ENCODE data around the gene USP36. TPM values are rescaled to one million over a fixed set of nuclear protein-coding genes. Genes with fewer than 3 reads are reported as not detected.
A peak's percentile ranks its signal among the peaks of the same experiment; 100 is the strongest.
"Not testable (repeated sequence)": the region's sequence is repeated elsewhere in the genome, so short reads cannot be mapped to it uniquely, and the experiment has no call there.

Gene USP36
- total RNA-seq, 1 donor from 2014 or later = 71.2 TPM

DNA sequence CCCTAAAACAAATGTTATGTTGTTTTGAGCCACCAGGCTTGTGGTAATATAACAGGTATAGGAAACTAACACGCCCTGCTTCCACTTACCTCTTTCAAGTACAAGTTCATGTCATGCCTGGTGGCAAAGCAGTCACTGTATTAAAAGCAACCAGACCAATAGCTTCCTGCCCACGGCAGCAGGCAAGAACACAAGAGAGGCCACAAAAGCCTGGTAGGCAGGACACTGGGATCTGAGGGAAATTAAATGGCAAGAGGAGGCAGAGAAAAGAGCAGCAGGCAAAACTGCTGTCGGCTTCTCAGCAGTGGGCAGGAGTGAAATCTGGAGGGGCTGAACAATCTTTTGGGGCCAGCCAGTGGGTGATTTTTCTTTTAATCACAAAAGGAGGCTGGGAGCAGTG, 60.8 kb downstream of the USP36 start:
- Histone ChIP-seq H3K36me3 (no peaks in the 10 kb centered on the region), H3K4me3 (peak overlapping the region; percentile 22 to 69), H3K27me3 (no peaks in the 10 kb centered on the region), H3K27ac (peak overlapping the region; percentile 95), H3K4me1 (peaks cover 37% of the 10 kb centered on the region), H3K9me3 (no peaks in the 10 kb centered on the region)
- DNase-seq (ENCODE audit: extremely low spot score in 2 of 2) = no peak
- TF ChIP-seq POLR2A (IDR thresholded peaks at IDR 0.05) (no peak), POLR2AphosphoS5 (IDR thresholded peaks at IDR 0.05; ENCODE audit: insufficient read depth in 1 of 2, low read depth in 1 of 2) (no peak)
- TF ChIP-seq, protein P1, sequence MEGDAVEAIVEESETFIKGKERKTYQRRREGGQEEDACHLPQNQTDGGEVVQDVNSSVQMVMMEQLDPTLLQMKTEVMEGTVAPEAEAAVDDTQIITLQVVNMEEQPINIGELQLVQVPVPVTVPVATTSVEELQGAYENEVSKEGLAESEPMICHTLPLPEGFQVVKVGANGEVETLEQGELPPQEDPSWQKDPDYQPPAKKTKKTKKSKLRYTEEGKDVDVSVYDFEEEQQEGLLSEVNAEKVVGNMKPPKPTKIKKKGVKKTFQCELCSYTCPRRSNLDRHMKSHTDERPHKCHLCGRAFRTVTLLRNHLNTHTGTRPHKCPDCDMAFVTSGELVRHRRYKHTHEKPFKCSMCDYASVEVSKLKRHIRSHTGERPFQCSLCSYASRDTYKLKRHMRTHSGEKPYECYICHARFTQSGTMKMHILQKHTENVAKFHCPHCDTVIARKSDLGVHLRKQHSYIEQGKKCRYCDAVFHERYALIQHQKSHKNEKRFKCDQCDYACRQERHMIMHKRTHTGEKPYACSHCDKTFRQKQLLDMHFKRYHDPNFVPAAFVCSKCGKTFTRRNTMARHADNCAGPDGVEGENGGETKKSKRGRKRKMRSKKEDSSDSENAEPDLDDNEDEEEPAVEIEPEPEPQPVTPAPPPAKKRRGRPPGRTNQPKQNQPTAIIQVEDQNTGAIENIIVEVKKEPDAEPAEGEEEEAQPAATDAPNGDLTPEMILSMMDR (IDR thresholded peaks at IDR 0.05) = no peak
- intact Hi-C loops (cut with DNase I) = no loop called here

- DNase-seq (ENCODE audit: extremely low spot score in 2 of 2); H3K27me3 ChIP-seq; H3K36me3 ChIP-seq; H3K4me3 ChIP-seq; H3K9me3 ChIP-seq; intact Hi-C loops (cut with DNase I): not testable (repeated sequence)
- peaks cover 43% of the 10 kb centered on the region for H3K4me1 ChIP-seq
- H3K27ac ChIP-seq = peak overlapping the region; percentile 95
Observed at GRCh38 chr17:78779286-78779651, 61.3 kb downstream of the USP36 start.

- intact Hi-C loops (cut with DNase I) = no loop called here
- peaks cover 50% of the 10 kb centered on the region for H3K4me1 ChIP-seq
- no peak overlapping the region for H3K27ac ChIP-seq
- no peak overlapping the region for H3K4me3 ChIP-seq
- H3K36me3 ChIP-seq = no peaks in the 10 kb centered on the region
- no peak for DNase-seq (ENCODE audit: extremely low spot score in 2 of 2)
- TF ChIP-seq, protein P1 (IDR thresholded peaks at IDR 0.05) = no peak
- TF ChIP-seq POLR2A (IDR thresholded peaks at IDR 0.05) (no peak), POLR2AphosphoS5 (IDR thresholded peaks at IDR 0.05; ENCODE audit: insufficient read depth in 1 of 2, low read depth in 1 of 2) (no peak)
- H3K27me3 ChIP-seq = no peaks in the 10 kb centered on the region
- H3K9me3 ChIP-seq = no peaks in the 10 kb centered on the region
Observed at GRCh38 chr17:78777881-78778280, 62.7 kb downstream of the USP36 start.

- peaks cover 45% of the 10 kb centered on the region for H3K4me1 ChIP-seq
Observed at GRCh38 chr17:78774956-78775571, 65.5 kb downstream of the USP36 start.

DNA sequence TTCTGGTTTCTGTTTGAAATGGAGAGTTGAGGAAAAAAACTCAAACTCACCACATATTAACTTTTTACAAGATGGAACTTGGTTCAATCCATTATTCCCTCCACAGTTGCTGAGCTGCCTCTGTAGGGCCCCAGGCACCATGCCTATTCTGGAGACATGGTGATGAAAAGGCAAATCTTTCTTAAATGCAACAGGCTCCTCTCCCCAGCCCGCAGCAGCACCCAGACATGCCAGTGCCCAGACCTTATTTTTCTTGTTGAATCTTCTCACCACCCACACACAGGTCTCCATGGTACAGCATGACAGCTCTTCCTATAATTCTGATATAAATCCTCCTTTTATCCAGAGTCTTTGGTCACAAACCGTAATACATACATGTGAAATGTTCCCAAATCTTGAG, 66.2 kb downstream of the USP36 start:
- Histone ChIP-seq H3K9me3 (no peaks in the 10 kb centered on the region), H3K4me3 (peak overlapping the region in 1 of 2 donors; percentile 8), H3K36me3 (no peaks in the 10 kb centered on the region), H3K27ac (peak overlapping the region; percentile 74), H3K27me3 (no peaks in the 10 kb centered on the region), H3K4me1 (peaks cover 39% of the 10 kb centered on the region)
- intact Hi-C loops (cut with DNase I) = no loop called here
- no peak for DNase-seq (ENCODE audit: extremely low spot score in 2 of 2)
- TF ChIP-seq POLR2A (IDR thresholded peaks at IDR 0.05) = no peak
- TF ChIP-seq, protein P1 (IDR thresholded peaks at IDR 0.05) = no peak
- TF ChIP-seq POLR2AphosphoS5 (IDR thresholded peaks at IDR 0.05; ENCODE audit: insufficient read depth in 1 of 2, low read depth in 1 of 2) = no peak

More at GRCh38 chr17:78774956-78775571, 65.5 kb downstream of the USP36 start:
- Histone ChIP-seq H3K27me3 (no peaks in the 10 kb centered on the region), H3K4me3 (peak overlapping the region; percentile 8 to 15), H3K27ac (peak overlapping the region; percentile 74), H3K9me3 (no peaks in the 10 kb centered on the region), H3K36me3 (no peaks in the 10 kb centered on the region)
- intact Hi-C loops (cut with DNase I) = no loop called here
- no peak for TF ChIP-seq POLR2AphosphoS5 (IDR thresholded peaks at IDR 0.05; ENCODE audit: insufficient read depth in 1 of 2, low read depth in 1 of 2)
- TF ChIP-seq POLR2A (IDR thresholded peaks at IDR 0.05) = no peak
- TF ChIP-seq, protein P1 (IDR thresholded peaks at IDR 0.05) = no peak
- DNase-seq (ENCODE audit: extremely low spot score in 2 of 2) = no peak

Measured in vagina (tissue), 2 donors.